ENCODE measurements around the gene SCN9A.

DNA sequence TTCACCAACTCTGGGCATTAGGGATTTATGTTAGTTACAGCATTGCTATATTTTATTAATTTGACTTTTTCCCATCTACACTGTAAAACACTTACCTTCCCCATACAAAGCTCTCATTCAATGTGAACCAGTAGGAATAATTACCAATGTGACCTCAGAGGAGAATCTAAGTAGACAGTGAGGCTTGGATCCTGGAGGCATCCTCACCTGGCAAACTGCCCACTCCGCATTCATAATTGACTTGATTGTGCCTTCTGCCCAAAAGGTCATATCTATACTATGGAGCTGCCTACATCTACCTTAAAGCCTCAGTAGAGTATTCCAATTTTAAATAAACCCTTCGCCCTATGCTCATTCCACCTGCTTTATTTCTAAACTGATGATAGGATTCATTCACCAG is 202.5 kb downstream of the SCN9A start:
- no peak for TF ChIP-seq CTCF (conservative IDR thresholded peaks at IDR 0.05)
- no peak for TF ChIP-seq EZH2 (IDR thresholded peaks at IDR 0.05; ENCODE audit: low read depth)

Data from PC-9 (cell line).